HepG2 (cell line): Measurements from ENCODE around the gene KIAA0930. TPM values are rescaled to one million over a fixed set of nuclear protein-coding genes. Genes with fewer than 3 reads are reported as not detected.

ENCODE experiments used
- ADNP ChIP-seq: sonication (generic); formaldehyde crosslinking; IDR thresholded peaks from 2 replicates; pipeline ENCODE4 v1.4.0; 2020; ENCODE audit warnings: missing genetic modification reagents
- AGO2 ChIP-seq: fragments of 200-400 bp; formaldehyde crosslinking; optimal IDR thresholded peaks from 2 replicates; pipeline ENCODE3; 2017; ENCODE audit warnings: mild to moderate bottlenecking, low read depth, low read length, moderate library complexity
- HNF4A ChIP-seq: sonication (generic); formaldehyde crosslinking; IDR thresholded peaks from 2 replicates; pipeline ENCODE4 v1.4.0; 2020; ENCODE audit warnings: missing genetic modification reagents
- HNRNPL ChIP-seq: fragments of 200-400 bp; formaldehyde crosslinking; IDR thresholded peaks from 2 replicates; pipeline ENCODE4 v1.6.1; 2017; ENCODE audit warnings: mild to moderate bottlenecking, low read depth, low read length
- MTA3 ChIP-seq: sonication (generic); formaldehyde crosslinking; IDR thresholded peaks from 2 replicates; pipeline ENCODE4 v1.4.0; 2020; ENCODE audit warnings: missing genetic modification reagents
- RBAK ChIP-seq: sonication (generic); formaldehyde crosslinking; IDR thresholded peaks from 2 replicates; pipeline ENCODE4 v1.5.1; 2020; ENCODE audit warnings: mild to moderate bottlenecking, missing genetic modification reagents
- SMARCE1 ChIP-seq: fragments of 450-650 bp; IDR thresholded peaks from 2 replicates; pipeline ENCODE4 v1.6.1; 2017; ENCODE audit warnings: borderline replicate concordance
- SOX5 ChIP-seq: IDR thresholded peaks from 2 replicates; pipeline ENCODE4 v1.6.1; 2016; ENCODE audit warnings: borderline replicate concordance
- SOX6 ChIP-seq, 2 experiments: fragments of 450-650 bp in 1 of 2; sonication (generic) in 1 of 2; formaldehyde crosslinking in 1 of 2; IDR thresholded peaks; 2 replicates each; pipeline versions ENCODE4 v1.4.0 to v1.6.1; 2017 to 2020; ENCODE audit warnings: antibody characterized with exemption in 1 of 2, mild to moderate bottlenecking in 1 of 2, missing genetic modification reagents in 1 of 2
- TEAD2 ChIP-seq: sonication (generic); formaldehyde crosslinking; IDR thresholded peaks from 2 replicates; pipeline ENCODE4 v1.9.0; 2021; ENCODE audit warnings: missing genetic modification reagents
- TRIM24 ChIP-seq: sonication (generic); formaldehyde crosslinking; IDR thresholded peaks from 2 replicates; pipeline ENCODE4 v1.8.0; 2022; ENCODE audit warnings: mild to moderate bottlenecking, missing genetic modification reagents
- ZNF30 ChIP-seq: sonication (generic); formaldehyde crosslinking; IDR thresholded peaks from 2 replicates; pipeline ENCODE4 v1.5.0; 2020; ENCODE audit warnings: mild to moderate bottlenecking, missing genetic modification reagents
- ZNF329 ChIP-seq: sonication (generic); formaldehyde crosslinking; IDR thresholded peaks from 2 replicates; pipeline ENCODE4 v1.9.0; 2021; ENCODE audit warnings: low read depth, mild to moderate bottlenecking, missing genetic modification reagents
- ZNF367 ChIP-seq: sonication (generic); formaldehyde crosslinking; IDR thresholded peaks from 2 replicates; pipeline ENCODE4 v1.4.0; 2020; ENCODE audit warnings: missing genetic modification reagents, borderline replicate concordance
- ZNF547 ChIP-seq: sonication (generic); formaldehyde crosslinking; IDR thresholded peaks from 2 replicates; pipeline ENCODE4 v1.5.1; 2020; ENCODE audit warnings: mild to moderate bottlenecking, missing genetic modification reagents
- ZNF563 ChIP-seq: sonication (generic); formaldehyde crosslinking; IDR thresholded peaks from 2 replicates; pipeline ENCODE4 v1.8.0; 2022; ENCODE audit warnings: mild to moderate bottlenecking, moderate library complexity, missing genetic modification reagents
- ZNF777 ChIP-seq: sonication (generic); formaldehyde crosslinking; IDR thresholded peaks from 2 replicates; pipeline ENCODE4 v1.4.0; 2020; ENCODE audit warnings: missing genetic modification reagents
- ZSCAN21 ChIP-seq: sonication (generic); formaldehyde crosslinking; IDR thresholded peaks from 2 replicates; pipeline ENCODE4 v1.8.0; 2022; ENCODE audit warnings: mild to moderate bottlenecking, missing genetic modification reagents, moderate library complexity, borderline replicate concordance
- polyA plus RNA-seq, 8 experiments: library from polyadenylated mRNA; depleted of rRNA in 3 of 8; stranded (reverse) in 7 of 8; unstranded in 1 of 8; fragments of >200 nt; fragmentation: Illumina TruSeq in 4 of 8; extraction: Trizol in 4 of 8; gene quantifications; 2 replicates each; pipeline versions ENCODE4 v1.2.1 to v1.2.3, GENCODE V29; 2011 to 2016; ENCODE audit warnings: low read depth in 4 of 8, missing spikeins in 1 of 8, mixed read lengths in 1 of 8; ENCODE audit not compliant: insufficient read depth in 1 of 8
- total RNA-seq, 5 experiments: library from RNA; depleted of rRNA; stranded (reverse); fragments of >200 nt; fragmentation: Illumina TruSeq; extraction: Trizol; gene quantifications; 2 replicates each; pipeline ENCODE4 v1.2.3, GENCODE V29; 2016; ENCODE audit warnings: low read depth in 1 of 5
- TF ChIP-seq, protein P1 (sequence below): sonication (generic); formaldehyde crosslinking; IDR thresholded peaks from 2 replicates; pipeline ENCODE4 v1.4.0; 2020; ENCODE audit warnings: missing genetic modification reagents, borderline replicate concordance

Gene KIAA0930
- total and polyA plus RNA-seq, 2 of the 13 experiments (the other 11 are each of a cell fraction or from before 2014, with no cell fraction given): 27.0 to 38.2 TPM

DNA sequence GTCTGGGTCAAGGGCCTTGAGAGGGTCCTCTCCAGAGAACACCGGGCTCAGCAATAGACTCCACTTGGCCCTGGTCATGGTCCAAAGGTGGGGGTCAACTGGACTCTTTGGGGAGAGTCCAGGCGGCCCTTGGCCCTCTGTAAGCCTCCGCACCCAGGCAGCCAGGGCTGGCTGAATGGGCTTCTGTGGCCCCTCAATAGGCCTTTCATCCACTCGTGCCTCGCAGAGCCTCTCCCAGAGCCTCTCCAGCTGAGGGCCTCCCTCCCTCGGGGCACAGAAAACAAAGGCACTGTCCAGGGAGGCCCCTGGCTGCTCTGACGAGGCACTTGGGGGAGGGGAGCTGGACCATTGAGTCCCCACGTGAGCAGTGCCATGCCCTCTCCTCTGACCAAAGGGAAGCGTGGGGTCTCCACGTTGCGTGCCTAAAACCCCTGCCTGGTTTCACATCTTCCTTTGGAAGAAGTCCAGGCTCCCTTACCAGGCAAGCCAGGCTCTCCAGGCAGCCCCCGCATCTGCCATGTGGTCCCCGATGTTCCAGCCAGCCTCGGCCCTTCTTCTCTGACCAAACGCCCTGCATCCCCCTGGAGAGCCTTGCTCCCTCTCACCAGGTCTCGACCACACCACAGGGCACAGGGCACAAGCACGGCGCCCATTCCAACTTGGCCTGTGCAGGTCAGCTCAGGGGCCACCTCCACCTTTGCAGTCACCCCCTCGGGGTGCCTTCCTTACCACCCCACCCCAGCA, 15.5 kb downstream of the KIAA0930 start (continued):
- TF ChIP-seq RBAK (CRISPR knock-in tag) (no peak), TRIM24 (CRISPR knock-in tag) (no peak), HNF4A (CRISPR knock-in tag) (peak; percentile 59; the same call in 1 of the 2 replicates), HNRNPL (0 out of 2 replicates have a peak, but pooled peaks have one; percentile 29), SOX6 (IDR thresholded peaks at IDR 0.05) (no peak), SOX6 (CRISPR knock-in tag; IDR thresholded peaks at IDR 0.05) (peak; percentile 21; the same call in 1 of the 2 replicates), TEAD2 (CRISPR knock-in tag) (no peak), ZSCAN21 (CRISPR knock-in tag) (peak; percentile 71; the same call in 1 of the 2 replicates), ZNF547 (0 out of 2 replicates have a peak, but pooled peaks have one; percentile 27), SOX5 (CRISPR knock-in tag) (0 out of 2 replicates have a peak, but pooled peaks have one; percentile 15), ZNF777 (no peak), ZNF367 (no peak), SMARCE1 (no peak), ZNF30 (CRISPR knock-in tag) (no peak), ADNP (no peak), ZNF329 (CRISPR knock-in tag) (no peak), MTA3 (no peak), AGO2 (peak; percentile 68), ZNF563 (CRISPR knock-in tag) (no peak)
- TF ChIP-seq, protein P1, sequence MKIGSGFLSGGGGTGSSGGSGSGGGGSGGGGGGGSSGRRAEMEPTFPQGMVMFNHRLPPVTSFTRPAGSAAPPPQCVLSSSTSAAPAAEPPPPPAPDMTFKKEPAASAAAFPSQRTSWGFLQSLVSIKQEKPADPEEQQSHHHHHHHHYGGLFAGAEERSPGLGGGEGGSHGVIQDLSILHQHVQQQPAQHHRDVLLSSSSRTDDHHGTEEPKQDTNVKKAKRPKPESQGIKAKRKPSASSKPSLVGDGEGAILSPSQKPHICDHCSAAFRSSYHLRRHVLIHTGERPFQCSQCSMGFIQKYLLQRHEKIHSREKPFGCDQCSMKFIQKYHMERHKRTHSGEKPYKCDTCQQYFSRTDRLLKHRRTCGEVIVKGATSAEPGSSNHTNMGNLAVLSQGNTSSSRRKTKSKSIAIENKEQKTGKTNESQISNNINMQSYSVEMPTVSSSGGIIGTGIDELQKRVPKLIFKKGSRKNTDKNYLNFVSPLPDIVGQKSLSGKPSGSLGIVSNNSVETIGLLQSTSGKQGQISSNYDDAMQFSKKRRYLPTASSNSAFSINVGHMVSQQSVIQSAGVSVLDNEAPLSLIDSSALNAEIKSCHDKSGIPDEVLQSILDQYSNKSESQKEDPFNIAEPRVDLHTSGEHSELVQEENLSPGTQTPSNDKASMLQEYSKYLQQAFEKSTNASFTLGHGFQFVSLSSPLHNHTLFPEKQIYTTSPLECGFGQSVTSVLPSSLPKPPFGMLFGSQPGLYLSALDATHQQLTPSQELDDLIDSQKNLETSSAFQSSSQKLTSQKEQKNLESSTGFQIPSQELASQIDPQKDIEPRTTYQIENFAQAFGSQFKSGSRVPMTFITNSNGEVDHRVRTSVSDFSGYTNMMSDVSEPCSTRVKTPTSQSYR (CRISPR knock-in tag): peak; percentile 77
